Raji (cell line): Measurements from ENCODE around the gene CCDC92.

Source experiments
- POLR2A ChIP-seq: IDR thresholded peaks from 2 replicates; pipeline ENCODE4 v1.6.1; 2011; ENCODE audit warnings: low read depth, low read length, control low read depth; ENCODE audit not compliant: insufficient read depth

Gene CCDC92

GRCh38 chr12:123950476-123951349 is 21.9 kb downstream of the CCDC92 start:
- TF ChIP-seq POLR2A, result no peak

GRCh38 chr12:123949770-123950165 is 22.9 kb downstream of the CCDC92 start:
- no peak for TF ChIP-seq POLR2A

- TF ChIP-seq POLR2A, result no peak
Observed at GRCh38 chr12:123948796-123949769, 23.5 kb downstream of the CCDC92 start.

DNA sequence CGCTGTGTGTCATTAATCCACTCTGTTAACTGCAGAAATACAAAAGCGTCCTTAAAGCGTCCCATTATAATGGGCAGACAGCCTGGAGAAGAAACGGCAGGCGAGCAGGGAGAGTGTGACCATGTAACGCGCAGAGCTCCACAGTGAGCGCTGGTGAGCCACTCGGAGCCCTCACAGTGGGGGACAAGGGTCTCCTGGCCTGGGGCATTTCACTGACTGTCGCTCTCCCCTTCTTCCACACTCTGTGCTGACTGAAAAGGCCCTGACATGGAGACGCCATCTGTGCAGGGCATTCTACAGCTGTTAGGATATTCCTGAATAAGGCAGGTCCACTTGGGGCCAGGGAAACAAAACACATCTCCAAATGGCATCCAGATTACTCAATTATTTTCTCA is 24.2 kb downstream of the CCDC92 start:
- no peak for TF ChIP-seq POLR2A

DNA sequence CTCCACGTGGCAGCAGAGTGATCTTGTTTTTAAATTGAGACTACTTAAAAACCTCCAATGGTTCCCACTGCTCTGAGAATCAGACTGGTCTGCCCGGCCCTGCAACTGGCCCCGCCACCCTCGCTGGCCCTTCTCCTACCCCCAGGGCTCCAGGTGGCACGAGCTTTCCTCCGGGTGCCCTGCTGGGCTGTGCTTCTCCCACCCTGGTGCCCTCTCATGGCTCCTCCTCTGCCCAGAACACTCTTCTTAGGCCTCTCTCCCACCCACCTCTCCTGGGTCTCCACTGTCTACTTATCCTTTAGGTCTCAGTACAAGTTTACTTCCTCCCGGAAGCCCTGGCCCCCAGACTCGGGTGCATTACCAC is 26.5 kb downstream of the CCDC92 start:
- no peak for TF ChIP-seq POLR2A

- TF ChIP-seq POLR2A, result no peak
Observed at GRCh38 chr12:123945287-123946151, 27.1 kb downstream of the CCDC92 start.

DNA sequence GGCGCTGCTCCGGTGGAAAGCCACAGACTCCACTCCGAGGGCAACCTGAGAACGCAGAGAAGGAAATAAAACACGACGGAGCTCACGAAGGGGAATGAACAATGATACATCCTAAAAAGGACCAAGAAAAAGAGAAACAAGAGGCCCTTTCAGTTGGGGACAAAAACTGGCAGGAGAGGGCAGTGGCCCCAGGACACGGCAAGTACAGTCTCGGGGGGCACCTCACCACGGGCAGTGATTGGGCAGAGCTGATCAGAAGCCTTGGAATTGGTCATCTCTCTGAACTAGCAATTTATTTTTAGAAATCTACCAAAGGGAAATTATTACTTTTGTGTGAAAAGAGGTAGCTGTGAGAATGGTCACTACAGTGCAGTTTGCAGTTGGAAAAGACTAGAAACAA is 27.9 kb downstream of the CCDC92 start:
- no peak for TF ChIP-seq POLR2A

DNA sequence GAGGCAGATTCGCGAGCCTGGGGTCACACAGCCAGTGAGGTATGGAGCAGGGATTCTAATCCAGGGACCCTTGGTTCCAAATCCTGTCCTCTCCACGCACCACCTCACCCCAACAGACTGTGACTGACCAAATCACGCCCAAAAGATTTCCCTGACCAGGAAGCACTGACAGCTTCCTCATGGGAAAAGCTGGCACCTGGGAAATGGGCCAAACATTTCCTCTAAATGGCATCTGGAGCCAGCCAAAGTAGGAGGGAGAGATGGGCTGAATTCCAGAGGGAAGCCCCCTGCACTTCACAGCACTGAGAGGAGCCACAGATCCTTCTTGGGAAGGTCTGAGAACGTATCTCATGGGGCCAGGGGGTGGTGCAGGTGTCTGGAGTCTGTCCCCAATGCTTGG is 28.8 kb downstream of the CCDC92 start:
- TF ChIP-seq POLR2A, result no peak

GRCh38 chr12:123942911-123943648 is 29.6 kb downstream of the CCDC92 start:
- no peak for TF ChIP-seq POLR2A

DNA sequence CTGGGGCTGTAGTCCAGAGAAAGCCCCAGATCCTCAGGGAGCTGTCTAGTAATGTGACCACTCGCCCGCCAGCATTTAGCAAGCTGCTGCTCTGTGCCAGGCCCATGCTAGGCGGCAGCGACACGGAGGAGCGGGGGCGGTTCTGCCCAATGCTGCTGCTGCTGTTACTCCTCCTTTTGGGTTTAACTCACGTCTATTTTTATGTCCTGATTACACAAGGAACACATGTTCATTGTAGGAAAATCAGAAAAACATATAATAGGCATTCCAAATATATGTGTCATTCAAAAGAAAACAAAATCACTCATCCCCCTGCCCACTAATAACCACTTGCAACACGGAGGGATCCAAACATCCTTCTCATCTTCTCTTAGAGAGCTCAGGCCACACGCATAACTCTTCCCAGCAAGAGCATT is 30.4 kb downstream of the CCDC92 start:
- no peak for TF ChIP-seq POLR2A

GRCh38 chr12:123941624-123942237 is 30.9 kb downstream of the CCDC92 start:
- no peak for TF ChIP-seq POLR2A

DNA sequence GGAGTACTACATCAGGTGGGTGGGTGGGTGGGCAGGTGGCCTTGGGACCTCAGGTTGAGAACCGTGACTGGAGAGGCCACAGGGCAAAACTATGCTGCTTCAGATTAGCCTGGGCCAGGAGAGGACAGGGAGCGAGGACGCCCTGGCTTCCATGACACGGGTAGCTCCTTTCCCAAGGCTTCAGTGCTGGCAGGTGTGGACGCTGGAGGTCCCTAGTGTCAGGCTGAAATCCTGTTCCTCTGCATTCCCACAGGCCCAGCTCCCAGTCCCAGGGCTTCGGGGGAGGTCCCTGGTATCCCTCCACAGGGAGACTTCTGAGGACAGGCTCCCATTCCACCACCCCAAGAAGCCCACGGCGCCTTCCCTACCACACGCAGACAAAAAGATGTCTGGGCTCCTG is 31.6 kb downstream of the CCDC92 start:
- no peak for TF ChIP-seq POLR2A

DNA sequence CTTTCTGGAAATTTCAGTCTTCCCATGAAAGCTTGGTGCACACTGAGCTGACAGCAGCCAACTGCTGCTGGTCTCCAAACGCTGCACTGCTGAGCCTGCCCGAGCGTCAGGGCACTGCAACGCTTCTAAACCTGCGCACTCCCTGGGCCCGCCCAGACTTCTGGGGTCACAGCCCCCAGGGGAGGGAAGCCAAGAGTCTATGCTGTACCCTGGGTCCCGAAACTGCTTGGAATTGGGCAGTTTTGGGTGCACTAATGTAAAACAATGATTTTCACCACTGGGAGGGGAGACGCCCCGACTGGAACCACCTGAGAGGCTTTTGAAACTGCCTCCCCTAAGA is 32.0 kb downstream of the CCDC92 start:
- no peak for TF ChIP-seq POLR2A

DNA sequence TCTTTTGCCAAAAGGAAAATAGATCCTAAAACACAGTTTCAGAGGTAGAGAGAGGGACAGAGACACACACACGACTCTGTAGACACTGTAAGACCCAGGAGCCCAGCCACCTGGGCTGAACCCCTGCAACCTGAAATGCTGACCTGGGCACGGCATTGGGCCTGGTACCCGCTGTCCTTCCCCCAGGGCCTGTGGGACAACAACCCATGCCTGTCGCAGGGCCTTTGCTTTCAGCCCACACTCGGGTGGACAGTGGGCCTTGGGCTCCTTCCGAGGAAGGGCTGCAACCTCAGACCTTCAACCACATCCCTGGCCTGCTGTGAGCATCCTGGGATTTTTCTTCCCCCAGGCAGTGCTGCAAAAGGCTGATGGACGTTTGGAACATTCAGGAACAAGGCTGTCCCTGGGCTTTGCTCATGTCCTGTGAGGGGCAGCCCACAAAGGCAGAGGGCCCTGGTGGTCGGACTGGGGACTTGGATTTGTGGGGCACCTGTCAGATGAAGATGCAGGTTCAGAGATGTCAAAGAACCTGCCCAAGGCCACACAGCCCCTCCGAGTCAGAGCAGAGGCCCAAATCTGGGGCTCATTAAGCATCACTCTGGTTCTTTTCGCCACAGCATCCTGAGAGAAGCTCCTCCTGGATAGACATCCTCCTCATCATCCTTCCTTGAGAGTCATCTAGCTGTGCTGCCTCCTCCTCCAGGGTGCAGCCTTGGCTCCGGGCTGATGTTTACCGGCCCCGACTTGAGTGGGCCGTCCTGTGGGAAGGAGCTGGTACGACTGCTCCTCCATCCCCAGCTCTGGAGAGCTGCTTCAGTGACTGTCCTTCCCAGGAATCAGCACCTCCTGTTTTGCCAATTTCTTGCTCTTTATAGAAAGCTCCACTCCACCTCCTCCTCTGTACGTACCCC is 32.7 kb downstream of the CCDC92 start:
- no peak for TF ChIP-seq POLR2A
